IMR-90 (cell line): Measurements from ENCODE around the gene TCEAL5. TPM values are rescaled to one million over a fixed set of nuclear protein-coding genes. Genes with fewer than 3 reads are reported as not detected.
"Not testable (repeated sequence)": the region's sequence is repeated elsewhere in the genome, so short reads cannot be mapped to it uniquely, and the experiment has no call there.

Source experiments
- ATAC-seq: fragments of 200-7000 bp; cut with Tn5 transposase; 2 replicates; pipeline ENCODE4 v1.9.1; 2020; ENCODE audit warnings: low read depth, mild to moderate bottlenecking, moderate library complexity
- BruUV-seq: library from RNA; stranded (reverse); fragments of 400-500 nt; replicated peaks from 2 replicates; lab custom pipeline; 2021; lab: Mats Ljungman, UMichigan
- CTCF ChIA-PET: fragments of 300-600 bp; formaldehyde crosslinking; extraction: SDS; loops from one replicate; lab custom pipeline; 2021; ENCODE audit warnings: antibody characterized with exemption; lab: Yijun Ruan, JAX
- POLR2A ChIA-PET: fragments of 300-600 bp; sonication (Branson Sonifier 250); formaldehyde crosslinking; loops from one replicate; lab custom pipeline; 2022; ENCODE audit warnings: antibody characterized with exemption; ENCODE audit not compliant: unreplicated experiment; lab: Charles Lee
- DNase-seq: peaks from one replicate; pipeline ENCODE4 v3.0.0; 2013
- H2AFZ ChIP-seq: replicated peaks from 2 replicates; pipeline ENCODE3; 2013; ENCODE audit warnings: low read length, mild to moderate bottlenecking; ENCODE audit not compliant: poor library complexity
- H2AK5ac ChIP-seq: 2 replicates; pipeline ENCODE4 v1.6.1; 2013; ENCODE audit warnings: low read depth, low read length, inconsistent platforms
- H2AK9ac ChIP-seq: replicated peaks from 2 replicates; pipeline ENCODE3; 2013; ENCODE audit warnings: mild to moderate bottlenecking, low read depth, low read length, moderate library complexity; ENCODE audit not compliant: poor library complexity
- H2BK120ac ChIP-seq: 2 replicates; pipeline ENCODE4 v1.6.1; 2013; ENCODE audit warnings: low read depth, low read length, inconsistent platforms
- H2BK15ac ChIP-seq: 3 replicates; pipeline ENCODE4 v1.6.1; 2013; ENCODE audit warnings: low read depth, low read length, inconsistent platforms
- H2BK20ac ChIP-seq: 2 replicates; pipeline ENCODE4 v1.6.1; 2013; ENCODE audit warnings: low read depth, mild to moderate bottlenecking, inconsistent platforms, low read length, moderate library complexity
- H2BK5ac ChIP-seq: 2 replicates; pipeline ENCODE4 v1.6.1; 2013; ENCODE audit warnings: mild to moderate bottlenecking, low read depth, low read length, inconsistent platforms; ENCODE audit not compliant: poor library complexity, severe bottlenecking
- H3K14ac ChIP-seq: replicated peaks from 2 replicates; pipeline ENCODE4 v1.6.1; 2013; ENCODE audit warnings: low read depth, low read length, inconsistent platforms
- H3K18ac ChIP-seq: 2 replicates; pipeline ENCODE4 v1.6.1; 2013; ENCODE audit warnings: low read depth, low read length, control low read depth
- H3K23ac ChIP-seq: 2 replicates; pipeline ENCODE4 v1.6.1; 2013; ENCODE audit warnings: low read depth, low read length, inconsistent platforms
- H3K27ac ChIP-seq: 2 replicates; pipeline ENCODE4 v1.5.1; 2013; ENCODE audit warnings: mild to moderate bottlenecking, control low read depth, low read length; ENCODE audit not compliant: insufficient read depth
- H3K27me3 ChIP-seq: 2 replicates; pipeline ENCODE4 v1.6.1; 2013; ENCODE audit warnings: low read length; ENCODE audit not compliant: control insufficient read depth, insufficient read depth
- H3K36me3 ChIP-seq: 2 replicates; pipeline ENCODE4 v1.6.1; 2013; ENCODE audit warnings: low read length, mixed read lengths; ENCODE audit not compliant: control insufficient read depth, insufficient read depth
- H3K4ac ChIP-seq: 2 replicates; pipeline ENCODE4 v1.6.1; 2013; ENCODE audit warnings: low read depth, low read length, inconsistent platforms
- H3K4me1 ChIP-seq: 2 replicates; pipeline ENCODE4 v1.6.1; 2013; ENCODE audit warnings: low read length, mixed read lengths; ENCODE audit not compliant: control insufficient read depth, insufficient read depth
- H3K4me2 ChIP-seq: 2 replicates; pipeline ENCODE4 v1.6.1; 2013; ENCODE audit warnings: low read depth, mild to moderate bottlenecking, control low read depth, low read length, moderate library complexity
- H3K4me3 ChIP-seq: 2 replicates; pipeline ENCODE4 v1.5.1; 2013; ENCODE audit warnings: low read depth, mild to moderate bottlenecking, control low read depth, low read length, moderate library complexity; ENCODE audit not compliant: insufficient read depth
- H3K56ac ChIP-seq: 2 replicates; pipeline ENCODE4 v1.6.1; 2013; ENCODE audit warnings: low read length, inconsistent platforms; ENCODE audit not compliant: insufficient read depth; ENCODE audit errors: extremely low read depth
- H3K79me1 ChIP-seq, 2 experiments: 2 replicates each; pipeline ENCODE4 v1.6.1; 2013; ENCODE audit warnings: low read length in 2 of 2, inconsistent platforms in 1 of 2, low read depth in 1 of 2
- H3K9ac ChIP-seq: 2 replicates; pipeline ENCODE4 v1.6.1; 2013; ENCODE audit warnings: low read depth, low read length, control low read depth
- H3K9me1 ChIP-seq: 2 replicates; pipeline ENCODE4 v1.6.1; 2013; ENCODE audit warnings: low read length, inconsistent platforms; ENCODE audit not compliant: insufficient read depth
- H3K9me3 ChIP-seq: 2 replicates; pipeline ENCODE4 v1.6.1; 2013; ENCODE audit warnings: low read length; ENCODE audit not compliant: control insufficient read depth, insufficient read depth
- H4K20me1 ChIP-seq: 2 replicates; pipeline ENCODE4 v1.6.1; 2013; ENCODE audit warnings: low read length, inconsistent platforms; ENCODE audit not compliant: insufficient read depth
- H4K5ac ChIP-seq: 2 replicates; pipeline ENCODE4 v1.6.1; 2013; ENCODE audit warnings: mild to moderate bottlenecking, low read depth, low read length, control low read depth
- H4K8ac ChIP-seq, 2 experiments: 2 replicates each; pipeline ENCODE4 v1.6.1; 2013; ENCODE audit warnings: low read depth in 2 of 2, low read length in 2 of 2, control low read depth in 1 of 2, inconsistent platforms in 1 of 2
- H4K91ac ChIP-seq: 2 replicates; pipeline ENCODE4 v1.6.1; 2013; ENCODE audit warnings: low read depth, low read length, inconsistent platforms; ENCODE audit not compliant: insufficient read depth
- RFX5 ChIP-seq: IDR thresholded peaks from 2 replicates; pipeline ENCODE4 v1.8.0; 2012; ENCODE audit warnings: low read depth, mild to moderate bottlenecking, low read length, moderate library complexity
- WGBS, 2 experiments: methylation state at CpG; one replicate each; pipeline versions ENCODE4 v1.1.5 to v1.1.7; 2013; ENCODE audit warnings: missing lambda C conversion rate in 2 of 2; ENCODE audit not compliant: insufficient read length in 1 of 2; ENCODE audit errors: extremely low coverage in 2 of 2; 5-methylcytosine and 5-hydroxymethylcytosine counted together
- dilution Hi-C: fragments of 300-500 bp; cut with HindIII; formaldehyde crosslinking; loops from one replicate; pipeline ENCODE4 v1.14.3; 2018; ENCODE audit warnings: low sequenced_read_pairs; ENCODE audit not compliant: unreplicated experiment
- in situ Hi-C: fragments of 300-500 bp; cut with MboI; formaldehyde crosslinking; loops from 3 replicates; pipeline ENCODE4 v1.14.3; 2019; ENCODE audit warnings: low sequenced_read_pairs, inconsistent platforms, mixed read lengths
- intact Hi-C: fragments of 100-400 bp; cut with micrococcal nuclease; formaldehyde crosslinking; loops from 2 replicates; pipeline ENCODE4 v1.10.0; 2022
- polyA plus RNA-seq, 3 experiments: library from polyadenylated mRNA; depleted of rRNA; stranded (reverse); fragments of >200 nt; gene quantifications; 2 replicates each; pipeline ENCODE4 v1.2.3, GENCODE V29; 2012; ENCODE audit warnings: low replicate concordance in 1 of 3
- total RNA-seq: library from RNA; depleted of rRNA; stranded (reverse); fragments of >200 nt; gene quantifications from 2 replicates; pipeline ENCODE4 v1.2.3, GENCODE V29; 2012
- TF ChIP-seq, protein P1 (sequence below): fragments of 150-350 bp; IDR thresholded peaks from 2 replicates; pipeline ENCODE4 v1.6.1; 2017; ENCODE audit warnings: mild to moderate bottlenecking, antibody characterized with exemption, low read length, low read depth

The TCEAL5 gene
- total and polyA plus RNA-seq, 2 of the 4 experiments (the other 2 are of a cell fraction) = not detected

DNA sequence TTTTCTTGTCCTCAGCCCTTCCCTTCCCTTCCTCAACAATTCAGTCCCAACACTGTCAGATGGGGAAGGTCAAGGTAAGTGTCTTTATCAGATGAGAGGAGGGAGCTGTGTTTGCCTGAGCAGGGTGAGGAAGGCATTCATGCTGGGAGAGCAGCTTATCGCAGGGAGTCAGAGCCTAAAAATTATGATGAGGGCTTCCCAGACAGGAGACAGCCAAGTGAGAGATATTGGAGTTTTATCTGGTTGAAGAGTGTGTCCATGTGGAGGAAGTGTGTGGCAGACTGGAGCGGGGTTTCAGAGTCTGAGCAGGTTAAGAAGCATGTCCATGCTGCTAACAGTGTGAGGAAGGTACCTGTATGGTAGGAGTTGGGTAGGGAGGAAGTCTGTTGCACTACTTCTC lies 43.3 kb downstream of the TCEAL5 start:
- H3K18ac ChIP-seq = no peak overlapping the region
- dilution Hi-C loops = no loop called here
- BruUV-seq = no TSS peak

DNA sequence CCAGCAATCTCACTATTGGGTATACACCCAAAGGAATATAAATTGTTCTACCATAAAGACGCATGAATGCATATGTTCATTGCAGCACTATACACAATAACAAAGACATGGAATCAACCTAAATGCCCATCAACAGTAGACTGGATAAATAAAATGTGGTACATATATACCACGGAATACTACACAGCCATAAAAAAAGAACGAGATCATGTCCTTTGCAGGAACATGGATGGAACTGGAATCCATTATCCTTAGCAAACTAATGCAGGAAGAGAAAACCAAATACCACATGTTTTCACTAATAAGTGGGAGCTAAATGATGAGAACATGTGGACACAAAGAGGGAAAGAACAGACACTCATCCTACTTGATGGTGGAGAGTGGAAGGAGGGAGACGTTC lies 50.6 kb downstream of the TCEAL5 start:
- H3K9me3 ChIP-seq, H3K27me3 ChIP-seq, H3K4me2 ChIP-seq, H3K23ac ChIP-seq, H3K36me3 ChIP-seq, H3K9ac ChIP-seq, in situ Hi-C loops, H4K20me1 ChIP-seq, H3K18ac ChIP-seq, H3K27ac ChIP-seq, H4K5ac ChIP-seq, H2BK20ac ChIP-seq, H3K9me1 ChIP-seq, ATAC-seq, dilution Hi-C loops, H2BK5ac ChIP-seq, H2AFZ ChIP-seq, DNase-seq, H3K4me3 ChIP-seq, H2AK5ac ChIP-seq, H3K56ac ChIP-seq, POLR2A ChIA-PET, BruUV-seq, H3K4me1 ChIP-seq, H3K14ac ChIP-seq, H3K4ac ChIP-seq, H4K91ac ChIP-seq, H2BK15ac ChIP-seq, H2AK9ac ChIP-seq, H2BK120ac ChIP-seq, H3K79me1 ChIP-seq, H4K8ac ChIP-seq, intact Hi-C loops: not testable (repeated sequence)
- WGBS, 2 experiments = no CpG with 5 or more reads among the region's 4 CpGs
- CTCF ChIA-PET = interaction anchor here (1.8 kb wide), 1 partner anchor 15 kb away, joined by 5 read pairs; no protein-coding TSS in a partner anchor

More for the DNA sequence above, 43.3 kb downstream of the TCEAL5 start:
- no peaks in the 10 kb centered on the region for H3K9me3 ChIP-seq
- H3K36me3 ChIP-seq = no peaks in the 10 kb centered on the region
- no peak overlapping the region for H4K5ac ChIP-seq
- H2AFZ ChIP-seq = no peak overlapping the region
- H3K14ac ChIP-seq = no peak overlapping the region
- in situ Hi-C loops = no loop called here
- H2BK15ac ChIP-seq = no peak overlapping the region
- no peak overlapping the region for H3K4ac ChIP-seq
- 40% methylated on average over 1 of the region's 2 CpGs; no CpG with 5 or more reads in 1 of the 2 experiments for WGBS, 2 experiments
- H3K56ac ChIP-seq = no peak overlapping the region
- no peak overlapping the region for H2BK5ac ChIP-seq
- H4K20me1 ChIP-seq = no peaks in the 10 kb centered on the region
- H3K4me3 ChIP-seq = no peak overlapping the region
- H2BK120ac ChIP-seq = no peak overlapping the region
- intact Hi-C loops = no loop called here
- no peak overlapping the region for H2AK9ac ChIP-seq
- TF ChIP-seq RFX5 = no peak
- TF ChIP-seq, protein P1, sequence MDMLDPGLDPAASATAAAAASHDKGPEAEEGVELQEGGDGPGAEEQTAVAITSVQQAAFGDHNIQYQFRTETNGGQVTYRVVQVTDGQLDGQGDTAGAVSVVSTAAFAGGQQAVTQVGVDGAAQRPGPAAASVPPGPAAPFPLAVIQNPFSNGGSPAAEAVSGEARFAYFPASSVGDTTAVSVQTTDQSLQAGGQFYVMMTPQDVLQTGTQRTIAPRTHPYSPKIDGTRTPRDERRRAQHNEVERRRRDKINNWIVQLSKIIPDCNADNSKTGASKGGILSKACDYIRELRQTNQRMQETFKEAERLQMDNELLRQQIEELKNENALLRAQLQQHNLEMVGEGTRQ = no peak
- no peak overlapping the region for H4K91ac ChIP-seq
- H3K4me2 ChIP-seq = no peak overlapping the region
- no peaks in the 10 kb centered on the region for H3K4me1 ChIP-seq
- no peak overlapping the region for H2BK20ac ChIP-seq
- DNase-seq (no peak), ATAC-seq (no peak)
- H3K27ac ChIP-seq = no peak overlapping the region
- peaks cover 8% of the 10 kb centered on the region for H3K27me3 ChIP-seq
- CTCF ChIA-PET = no interaction called here
- H3K79me1 ChIP-seq = no peaks in the 10 kb centered on the region
- no peak overlapping the region for H3K23ac ChIP-seq
- no peak overlapping the region for H4K8ac ChIP-seq
- no peak overlapping the region for H3K9ac ChIP-seq
- POLR2A ChIA-PET = no interaction called here
- no peak overlapping the region for H2AK5ac ChIP-seq
- H3K9me1 ChIP-seq = no peaks in the 10 kb centered on the region
